Measurements from ENCODE around the gene CPHXL2. TPM values are rescaled to one million over a fixed set of nuclear protein-coding genes. Genes with fewer than 3 reads are reported as not detected.

The CPHXL2 gene
- not detected for total RNA-seq
- not detected for polyA plus RNA-seq

DNA sequence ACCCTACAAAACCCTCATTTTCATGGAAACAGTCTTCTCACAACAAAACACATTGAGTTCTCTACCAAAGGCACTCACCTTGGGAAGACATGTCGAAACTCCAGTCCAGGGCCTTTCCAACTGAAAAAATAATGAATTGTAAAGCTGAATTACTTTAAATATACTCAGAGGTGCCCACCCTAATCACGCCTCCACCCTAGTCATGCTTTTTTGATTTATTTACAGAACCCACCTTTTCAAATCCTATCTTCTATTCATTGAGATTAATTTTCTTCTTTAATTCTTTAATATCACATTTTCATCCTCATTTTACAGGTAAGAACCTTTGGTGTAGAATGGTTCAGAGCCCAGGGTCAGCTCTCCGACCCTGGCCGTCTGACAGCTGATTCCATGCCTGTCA, at the start of gene CPHXL2:
Gene CPHXL2, minus strand, starts transcription at position 101 of the 400 bp plus-strand sequence. Its CDS starts 10 bp downstream, at position 91.
- Mint-ChIP-seq H3K4me1 (no peaks in the 10 kb centered on the region), H3K9me3 (no peaks in the 10 kb centered on the region), H3K4me3 (peak within 1 kb of the TSS in 1 of 7 donors; percentile 37), H3K27ac (no peak within 1 kb of the TSS), H3K27me3 (no peaks in the 10 kb centered on the region), H3K36me3 (peaks cover 0 to 3% (median 0%) of the 10 kb centered on the region in 3 donors)
- no peaks in the 10 kb centered on the region for H3K27me3 ChIP-seq (ENCODE audit: insufficient read depth, low read length, poor library complexity, severe bottlenecking)
- ChIA-PET POLR2A (no interaction called here), CTCF (interaction anchor here (1.2 to 1.5 kb wide), 2 partner anchors 17 to 21 kb away, joined by 3 to 4 read pairs; no protein-coding TSS in a partner anchor)
- no peak within 1 kb of the TSS for H3K4me3 ChIP-seq (ENCODE audit: low read length)
- H3K4me1 ChIP-seq (ENCODE audit: insufficient read depth, low read length): no peaks in the 10 kb centered on the region
- DNase-seq: no peak
- H3K27ac ChIP-seq (ENCODE audit: low read depth, low read length): no peak within 1 kb of the TSS
- no peaks in the 10 kb centered on the region for H3K36me3 ChIP-seq (ENCODE audit: insufficient read depth, low read length)
- H3K9me3 ChIP-seq (ENCODE audit: low read length): no peaks in the 10 kb centered on the region

DNA sequence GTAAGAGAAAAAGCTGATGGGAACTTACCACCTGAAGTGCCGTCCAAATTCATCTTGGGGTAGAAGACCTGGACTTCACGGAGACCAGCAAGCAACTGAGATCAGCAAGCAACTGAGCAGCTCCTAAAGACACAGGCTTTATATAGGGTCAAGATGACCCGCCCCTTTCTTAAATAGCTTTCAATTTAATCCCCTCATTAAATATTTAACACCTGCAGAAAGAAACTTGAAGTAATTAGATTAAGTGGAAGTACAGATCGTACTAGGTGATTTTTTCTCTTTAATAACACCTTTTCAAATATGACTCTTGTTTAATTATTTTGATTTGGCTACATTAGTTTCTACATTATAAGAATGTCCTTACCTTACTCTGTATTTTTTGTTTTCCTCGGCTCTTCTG, 49.6 kb upstream of the CPHXL2 start, which contains the start of gene CPHXL:
Gene CPHXL, minus strand, starts transcription at position 101 of the 400 bp plus-strand sequence. Its CDS starts 48 bp downstream, at position 53.
- H3K4me3 ChIP-seq (ENCODE audit: low read length): no peak within 1 kb of the TSS
- H3K9me3 Mint-ChIP-seq: peaks cover 0 to 9% (median 0%) of the 10 kb centered on the region in 5 donors
- no peaks in the 10 kb centered on the region for H3K36me3 ChIP-seq (ENCODE audit: insufficient read depth, low read length)
- no peak for DNase-seq
- CTCF ChIA-PET: no interaction called here
- peaks cover 0 to 5% (median 0%) of the 10 kb centered on the region in 3 donors for H3K36me3 Mint-ChIP-seq
- POLR2A ChIA-PET: no interaction called here
- H3K9me3 ChIP-seq (ENCODE audit: low read length): no peaks in the 10 kb centered on the region
- no peaks in the 10 kb centered on the region for H3K4me1 ChIP-seq (ENCODE audit: insufficient read depth, low read length)
- peaks cover 0 to 3% of the 10 kb centered on the region in 2 donors for H3K27me3 Mint-ChIP-seq
- no peaks in the 10 kb centered on the region for H3K27me3 ChIP-seq (ENCODE audit: insufficient read depth, low read length, poor library complexity, severe bottlenecking)
- no peak within 1 kb of the TSS for H3K4me3 Mint-ChIP-seq
- H3K27ac ChIP-seq (ENCODE audit: low read depth, low read length): no peak within 1 kb of the TSS
- no peaks in the 10 kb centered on the region for H3K4me1 Mint-ChIP-seq
- H3K27ac Mint-ChIP-seq: no peak within 1 kb of the TSS

DNA sequence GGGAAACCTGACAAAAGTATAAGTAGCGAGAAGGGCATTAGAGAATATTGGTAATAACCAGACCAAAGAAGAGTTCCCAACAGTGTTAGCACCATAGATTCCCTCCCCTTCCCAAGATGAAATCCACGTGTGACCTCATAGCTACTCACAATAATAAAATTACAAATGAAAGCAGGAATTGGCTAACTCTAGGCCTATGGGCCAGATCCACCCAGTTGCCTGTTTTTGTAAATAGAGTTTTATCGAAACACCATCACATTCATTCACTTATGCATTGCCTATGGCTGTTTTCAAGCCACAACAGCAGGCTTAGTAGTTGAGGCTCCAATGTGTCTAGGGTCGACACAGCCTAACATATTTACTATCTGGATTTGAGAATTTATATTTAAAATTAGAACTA, 41.6 kb upstream of the CPHXL2 start:
- peaks cover 0 to 15% (median 6%) of the 10 kb centered on the region in 5 donors for H3K9me3 Mint-ChIP-seq
- Histone ChIP-seq H3K4me3 (ENCODE audit: low read length) (no peak overlapping the region), H3K27me3 (ENCODE audit: insufficient read depth, low read length, poor library complexity, severe bottlenecking) (no peaks in the 10 kb centered on the region), H3K27ac (ENCODE audit: low read depth, low read length) (no peak overlapping the region), H3K36me3 (ENCODE audit: insufficient read depth, low read length) (no peaks in the 10 kb centered on the region), H3K9me3 (ENCODE audit: low read length) (no peaks in the 10 kb centered on the region), H3K4me1 (ENCODE audit: insufficient read depth, low read length) (no peaks in the 10 kb centered on the region)
- POLR2A ChIA-PET: no interaction called here
- no peak overlapping the region for H3K27ac Mint-ChIP-seq
- peaks cover 26 to 31% of the 10 kb centered on the region in 2 donors for H3K27me3 Mint-ChIP-seq
- H3K36me3 Mint-ChIP-seq: peaks cover 0 to 16% (median 0%) of the 10 kb centered on the region in 3 donors
- CTCF ChIA-PET: no interaction called here
- H3K4me1 Mint-ChIP-seq: no peaks in the 10 kb centered on the region
- H3K4me3 Mint-ChIP-seq: no peak overlapping the region
- DNase-seq: no peak

DNA sequence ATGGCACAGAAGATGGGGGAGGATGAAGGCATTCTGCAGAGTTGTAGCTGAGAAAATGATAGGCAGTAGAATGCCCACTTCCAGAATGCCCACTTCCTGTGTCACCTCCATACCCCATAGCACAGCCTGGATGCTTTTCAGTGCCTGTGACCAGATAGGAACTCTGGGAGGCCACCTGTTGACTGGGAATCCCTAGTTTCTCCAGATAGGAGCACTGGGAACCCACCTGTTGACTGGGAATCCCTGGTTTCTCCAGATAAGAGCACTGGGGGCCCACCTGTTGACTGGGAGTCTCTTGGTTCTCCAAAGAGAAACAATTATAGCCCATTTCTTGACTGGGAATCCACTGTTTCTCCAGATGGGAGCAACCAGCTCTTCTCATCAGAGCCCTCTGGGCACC, 37.9 kb upstream of the CPHXL2 start:
- H3K4me1 Mint-ChIP-seq: no peaks in the 10 kb centered on the region
- no peak for DNase-seq
- no peaks in the 10 kb centered on the region for H3K27me3 ChIP-seq (ENCODE audit: insufficient read depth, low read length, poor library complexity, severe bottlenecking)
- POLR2A ChIA-PET: no interaction called here
- no peaks in the 10 kb centered on the region for H3K4me1 ChIP-seq (ENCODE audit: insufficient read depth, low read length)
- H3K9me3 ChIP-seq (ENCODE audit: low read length): peaks cover 8% of the 10 kb centered on the region
- H3K27ac Mint-ChIP-seq: no peak overlapping the region
- no peak overlapping the region for H3K4me3 ChIP-seq (ENCODE audit: low read length)
- peaks cover 26 to 28% of the 10 kb centered on the region in 2 donors for H3K27me3 Mint-ChIP-seq
- no peak overlapping the region for H3K27ac ChIP-seq (ENCODE audit: low read depth, low read length)
- H3K36me3 Mint-ChIP-seq: peaks cover 0 to 26% (median 5%) of the 10 kb centered on the region in 3 donors
- CTCF ChIA-PET: no interaction called here
- H3K4me3 Mint-ChIP-seq: no peak overlapping the region
- no peaks in the 10 kb centered on the region for H3K36me3 ChIP-seq (ENCODE audit: insufficient read depth, low read length)
- H3K9me3 Mint-ChIP-seq: peaks cover 0 to 13% (median 9%) of the 10 kb centered on the region in 5 donors

GRCh38 chr16:75710344-75710743, 33.5 kb upstream of the CPHXL2 start:
- Histone ChIP-seq H3K9me3 (ENCODE audit: low read length) (peaks cover 8% of the 10 kb centered on the region), H3K36me3 (ENCODE audit: insufficient read depth, low read length) (no peaks in the 10 kb centered on the region), H3K27ac (ENCODE audit: low read depth, low read length) (no peak overlapping the region), H3K4me1 (ENCODE audit: insufficient read depth, low read length) (no peaks in the 10 kb centered on the region), H3K4me3 (ENCODE audit: low read length) (no peak overlapping the region), H3K27me3 (ENCODE audit: insufficient read depth, low read length, poor library complexity, severe bottlenecking) (no peaks in the 10 kb centered on the region)
- peaks cover 0 to 15% (median 14%) of the 10 kb centered on the region in 5 donors for H3K9me3 Mint-ChIP-seq
- H3K4me1 Mint-ChIP-seq: no peaks in the 10 kb centered on the region
- H3K36me3 Mint-ChIP-seq: peaks cover 0 to 19% (median 5%) of the 10 kb centered on the region in 3 donors
- CTCF ChIA-PET: no interaction called here
- POLR2A ChIA-PET: no interaction called here
- no peak for DNase-seq
- H3K27me3 Mint-ChIP-seq: peaks cover 13 to 22% of the 10 kb centered on the region in 2 donors
- no peak overlapping the region for H3K27ac Mint-ChIP-seq
- no peak overlapping the region for H3K4me3 Mint-ChIP-seq

GRCh38 chr16:75703306-75703705, 26.5 kb upstream of the CPHXL2 start:
- POLR2A ChIA-PET: no interaction called here
- no peak overlapping the region for H3K27ac Mint-ChIP-seq
- H3K4me1 ChIP-seq (ENCODE audit: insufficient read depth, low read length): no peaks in the 10 kb centered on the region
- CTCF ChIA-PET: no interaction called here
- no peaks in the 10 kb centered on the region for H3K4me1 Mint-ChIP-seq
- no peak for DNase-seq
- no peak overlapping the region for H3K27ac ChIP-seq (ENCODE audit: low read depth, low read length)
- H3K9me3 ChIP-seq (ENCODE audit: low read length): no peaks in the 10 kb centered on the region
- peaks cover 0 to 12% of the 10 kb centered on the region in 2 donors for H3K27me3 Mint-ChIP-seq
- no peaks in the 10 kb centered on the region for H3K36me3 ChIP-seq (ENCODE audit: insufficient read depth, low read length)
- H3K27me3 ChIP-seq (ENCODE audit: insufficient read depth, low read length, poor library complexity, severe bottlenecking): no peaks in the 10 kb centered on the region
- no peak overlapping the region for H3K4me3 Mint-ChIP-seq
- no peak overlapping the region for H3K4me3 ChIP-seq (ENCODE audit: low read length)
- H3K9me3 Mint-ChIP-seq: no peaks in the 10 kb centered on the region
- H3K36me3 Mint-ChIP-seq: peaks cover 0 to under 1% (median 0%) of the 10 kb centered on the region in 3 donors

GRCh38 chr16:75702242-75702641, 25.4 kb upstream of the CPHXL2 start:
- H3K4me3 Mint-ChIP-seq: no peak overlapping the region
- peaks cover 0 to 5% of the 10 kb centered on the region in 2 donors for H3K27me3 Mint-ChIP-seq
- Histone ChIP-seq H3K4me1 (ENCODE audit: insufficient read depth, low read length) (no peaks in the 10 kb centered on the region), H3K4me3 (ENCODE audit: low read length) (no peak overlapping the region), H3K27me3 (ENCODE audit: insufficient read depth, low read length, poor library complexity, severe bottlenecking) (no peaks in the 10 kb centered on the region), H3K27ac (ENCODE audit: low read depth, low read length) (no peak overlapping the region), H3K36me3 (ENCODE audit: insufficient read depth, low read length) (no peaks in the 10 kb centered on the region), H3K9me3 (ENCODE audit: low read length) (no peaks in the 10 kb centered on the region)
- no peak for DNase-seq
- H3K27ac Mint-ChIP-seq: no peak overlapping the region
- POLR2A ChIA-PET: no interaction called here
- H3K9me3 Mint-ChIP-seq: no peaks in the 10 kb centered on the region
- no peaks in the 10 kb centered on the region for H3K36me3 Mint-ChIP-seq
- CTCF ChIA-PET: no interaction called here
- H3K4me1 Mint-ChIP-seq: no peaks in the 10 kb centered on the region

DNA sequence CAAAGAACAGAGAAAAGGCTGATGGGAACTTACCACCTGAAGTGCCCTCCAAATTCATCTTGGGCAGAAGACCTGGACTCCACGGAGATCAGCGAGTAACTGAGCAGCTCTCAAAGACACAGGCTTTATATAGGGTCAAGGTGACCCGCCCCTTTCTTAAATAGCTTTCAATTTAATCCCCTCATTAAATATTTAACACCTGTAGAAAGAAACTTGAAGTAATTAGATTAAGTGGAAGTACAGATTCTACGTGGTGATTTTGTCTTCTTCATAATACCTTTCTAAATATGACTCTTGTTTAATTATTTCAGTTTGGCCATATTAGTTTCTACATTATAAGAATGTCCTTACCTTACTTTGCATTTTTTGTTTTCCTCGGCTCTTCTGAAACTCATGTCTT, 24.6 kb upstream of the CPHXL2 start, which contains the start of gene DUXB:
Gene DUXB, minus strand, starts transcription at position 101 of the 400 bp plus-strand sequence. Its CDS starts 43 bp downstream, at position 58.
- peaks cover 0 to 3% of the 10 kb centered on the region in 2 donors for H3K27me3 Mint-ChIP-seq
- Histone ChIP-seq H3K9me3 (ENCODE audit: low read length) (no peaks in the 10 kb centered on the region), H3K27me3 (ENCODE audit: insufficient read depth, low read length, poor library complexity, severe bottlenecking) (no peaks in the 10 kb centered on the region), H3K27ac (ENCODE audit: low read depth, low read length) (no peak within 1 kb of the TSS), H3K4me3 (ENCODE audit: low read length) (no peak within 1 kb of the TSS), H3K36me3 (ENCODE audit: insufficient read depth, low read length) (no peaks in the 10 kb centered on the region), H3K4me1 (ENCODE audit: insufficient read depth, low read length) (no peaks in the 10 kb centered on the region)
- no peak within 1 kb of the TSS for H3K27ac Mint-ChIP-seq
- no peaks in the 10 kb centered on the region for H3K4me1 Mint-ChIP-seq
- ChIA-PET POLR2A (no interaction called here), CTCF (no interaction called here)
- no peak for DNase-seq
- H3K4me3 Mint-ChIP-seq: no peak within 1 kb of the TSS
- H3K36me3 Mint-ChIP-seq: no peaks in the 10 kb centered on the region
- no peaks in the 10 kb centered on the region for H3K9me3 Mint-ChIP-seq
